ENCODE results near the gene C2. TPM values are rescaled to one million over a fixed set of nuclear protein-coding genes. Genes with fewer than 3 reads are reported as not detected.

Gene C2
- total RNA-seq, 3 donors from 2014 or later: 10.2 to 54.2 (median 15.4) TPM

DNA sequence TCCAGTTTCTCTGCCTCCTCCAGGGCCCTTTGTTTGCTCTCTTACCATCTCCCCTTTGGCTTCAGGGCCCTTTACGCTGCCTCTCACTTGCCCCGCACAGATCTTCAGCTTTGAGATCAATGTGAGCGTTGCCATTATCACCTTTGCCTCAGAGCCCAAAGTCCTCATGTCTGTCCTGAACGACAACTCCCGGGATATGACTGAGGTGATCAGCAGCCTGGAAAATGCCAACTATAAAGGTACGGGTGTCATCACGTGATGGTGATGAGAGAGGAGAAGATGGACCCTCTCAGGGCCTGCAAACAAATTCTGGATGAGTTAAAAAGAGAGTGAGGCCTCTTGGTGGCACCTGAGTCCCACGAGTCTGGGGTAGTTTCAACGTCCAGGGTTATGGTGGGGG is 8.3 kb downstream of the C2 start:
- no peaks in the 10 kb centered on the region for H3K4me1 ChIP-seq
- H3K4me3 ChIP-seq: no peak overlapping the region
- no peak overlapping the region for H3K27ac ChIP-seq
- H3K36me3 ChIP-seq: no peaks in the 10 kb centered on the region
- DNase-seq (ENCODE audit: low spot score in 2 of 2): no peak
- intact Hi-C loops (cut with DNase I; ENCODE audit: low total_unique reads): no loop called here
- no peaks in the 10 kb centered on the region for H3K9me3 ChIP-seq
- H3K27me3 ChIP-seq: no peaks in the 10 kb centered on the region
- no peak for TF ChIP-seq POLR2A (IDR thresholded peaks at IDR 0.05)
- TF ChIP-seq CTCF (IDR thresholded peaks at IDR 0.05): no peak

- H3K27me3 ChIP-seq: no peaks in the 10 kb centered on the region
- TF ChIP-seq CTCF (IDR thresholded peaks at IDR 0.05) (no peak), POLR2A (IDR thresholded peaks at IDR 0.05) (no peak), POLR2AphosphoS5 (IDR thresholded peaks at IDR 0.05) (no peak)
- H3K4me3 ChIP-seq: no peak overlapping the region
- no peak for DNase-seq (ENCODE audit: low spot score in 2 of 2)
- intact Hi-C loops (cut with DNase I; ENCODE audit: low total_unique reads): no loop called here
- H3K4me1 ChIP-seq: peaks cover 0 to 6% of the 10 kb centered on the region in 2 donors
- H3K36me3 ChIP-seq: no peaks in the 10 kb centered on the region
- H3K9me3 ChIP-seq: no peaks in the 10 kb centered on the region
- no peak overlapping the region for H3K27ac ChIP-seq
Measured at GRCh38 chr6:31940256-31940664, 12.7 kb downstream of the C2 start.

DNA sequence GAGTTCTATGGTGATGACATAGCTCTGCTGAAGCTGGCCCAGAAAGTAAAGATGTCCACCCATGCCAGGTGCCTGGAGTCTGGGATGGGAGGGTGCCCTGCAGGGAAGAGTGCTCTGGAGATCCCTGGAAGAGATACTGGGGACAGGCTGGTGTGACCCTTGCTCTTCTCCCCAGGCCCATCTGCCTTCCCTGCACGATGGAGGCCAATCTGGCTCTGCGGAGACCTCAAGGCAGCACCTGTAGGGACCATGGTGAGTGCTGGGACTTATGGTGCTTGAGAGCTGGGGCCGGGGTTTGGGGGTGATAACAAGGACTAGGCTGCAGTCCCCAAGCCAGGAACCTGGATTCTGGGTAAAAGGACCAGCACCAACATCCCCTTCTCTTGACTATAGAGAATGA is 16.2 kb downstream of the C2 start:
- Histone ChIP-seq H3K36me3 (no peaks in the 10 kb centered on the region), H3K4me1 (peaks cover 10 to 17% of the 10 kb centered on the region in 2 donors), H3K27ac (no peak overlapping the region), H3K4me3 (no peak overlapping the region), H3K9me3 (no peaks in the 10 kb centered on the region), H3K27me3 (no peaks in the 10 kb centered on the region)
- TF ChIP-seq POLR2A (IDR thresholded peaks at IDR 0.05) (no peak), CTCF (IDR thresholded peaks at IDR 0.05) (no peak), POLR2AphosphoS5 (IDR thresholded peaks at IDR 0.05) (no peak)
- no peak for DNase-seq (ENCODE audit: low spot score in 2 of 2)
- intact Hi-C loops (cut with DNase I; ENCODE audit: low total_unique reads): no loop called here

GRCh38 chr6:31945154-31945506 is 17.6 kb downstream of the C2 start:
- H3K36me3 ChIP-seq: no peaks in the 10 kb centered on the region
- H3K4me3 ChIP-seq: peak overlapping the region in 2 of 3 donors; percentile 39 to 63
- intact Hi-C loops (cut with DNase I; ENCODE audit: low total_unique reads): no loop called here
- H3K9me3 ChIP-seq: no peaks in the 10 kb centered on the region
- peaks cover 10 to 17% of the 10 kb centered on the region in 2 donors for H3K4me1 ChIP-seq
- DNase-seq (ENCODE audit: low spot score in 2 of 2): no peak
- peak overlapping the region; percentile 93 to 98 for H3K27ac ChIP-seq
- TF ChIP-seq POLR2A (IDR thresholded peaks at IDR 0.05): no peak
- no peak for TF ChIP-seq POLR2AphosphoS5 (IDR thresholded peaks at IDR 0.05)
- TF ChIP-seq CTCF (IDR thresholded peaks at IDR 0.05): no peak
- no peaks in the 10 kb centered on the region for H3K27me3 ChIP-seq

- TF ChIP-seq POLR2AphosphoS5 (IDR thresholded peaks at IDR 0.05) (peak; percentile 55 to 81 (median 58)), CTCF (IDR thresholded peaks at IDR 0.05) (no peak)
- Histone ChIP-seq H3K9me3 (no peaks in the 10 kb centered on the region), H3K4me1 (peaks cover 10 to 17% of the 10 kb centered on the region in 2 donors), H3K27ac (peak within 1 kb of the TSS; percentile 93 to 98), H3K27me3 (no peaks in the 10 kb centered on the region), H3K4me3 (peak within 1 kb of the TSS; percentile 10 to 63 (median 39)), H3K36me3 (no peaks in the 10 kb centered on the region)
- intact Hi-C loops (cut with DNase I; ENCODE audit: low total_unique reads): no loop called here
- DNase-seq (ENCODE audit: low spot score in 2 of 2): peak; percentile 80 to 81
Measured at GRCh38 chr6:31945507-31946369, 18.2 kb downstream of the C2 start, which contains the start of gene CFB. Gene CFB, plus strand, starts transcription at chr6:31946095. Its CDS starts 127 bp downstream, at chr6:31946222.
